Neural progenitor cell (in vitro differentiated cells): ENCODE measurements around the gene PPP1R37.

ENCODE experiments used
- CTCF ChIP-seq: fragments of 200-600 bp; sonication (generic); IDR thresholded peaks from 2 replicates; pipeline ENCODE4 v1.5.1; 2017; ENCODE audit warnings: antibody characterized with exemption, mild to moderate bottlenecking
- EZH2 ChIP-seq: fragments of 200-600 bp; sonication (generic); IDR thresholded peaks from 2 replicates; pipeline ENCODE4 v1.6.1; 2017; ENCODE audit warnings: antibody characterized with exemption, mild to moderate bottlenecking, moderate library complexity
- EZH2phosphoT487 ChIP-seq: fragments of 200-600 bp; sonication (generic); IDR thresholded peaks from 2 replicates; pipeline ENCODE4 v1.6.1; 2017; ENCODE audit warnings: antibody characterized with exemption

DNA sequence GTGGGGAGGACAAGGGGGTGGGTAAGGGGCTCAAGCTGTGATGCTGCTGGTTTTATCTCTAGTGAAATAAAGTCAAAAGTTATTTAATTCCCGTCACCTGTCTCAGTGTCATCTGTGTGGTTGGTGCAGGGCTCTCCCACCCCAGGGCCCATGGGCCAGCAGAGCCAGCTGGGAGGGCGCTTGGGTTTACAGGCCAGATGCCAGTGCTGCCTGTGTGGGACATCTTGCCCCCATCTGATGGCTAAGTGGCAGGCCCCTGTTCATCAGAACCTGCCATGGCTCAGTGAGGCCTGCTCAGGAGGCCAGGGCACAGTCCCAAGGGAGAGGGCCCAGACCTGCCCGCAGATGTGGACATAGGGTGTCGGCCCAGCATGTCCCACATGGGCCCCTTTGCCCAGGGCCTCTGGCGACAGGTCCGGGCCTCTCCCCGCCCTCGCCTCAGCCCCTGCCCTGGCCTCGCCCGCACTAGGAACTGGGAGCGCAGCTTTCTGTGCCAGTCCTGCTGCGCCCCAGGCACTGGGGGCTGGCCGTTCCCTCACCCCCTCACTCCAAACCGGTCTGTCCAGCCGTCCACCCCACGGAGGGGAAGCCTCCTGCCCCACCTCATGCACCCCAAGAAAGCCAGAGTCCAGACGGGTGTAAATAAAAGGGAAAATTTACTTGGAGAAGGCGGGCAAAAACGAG is 22.0 kb upstream of the PPP1R37 start:
- TF ChIP-seq CTCF (no peak), EZH2 (no peak), EZH2phosphoT487 (no peak)
